H9 (cell line): Measurements from ENCODE around the gene ABCA10. TPM values are rescaled to one million over a fixed set of nuclear protein-coding genes. Genes with fewer than 3 reads are reported as not detected.

Source experiments
- DNase-seq: peaks from one replicate; pipeline ENCODE4 v3.0.0-alpha.2; 2017
- H2AFZ ChIP-seq: one replicate; pipeline ENCODE4 v1.6.1; 2013; ENCODE audit warnings: mild to moderate bottlenecking, low read length, control low read depth, moderate library complexity
- H2AK5ac ChIP-seq: 2 replicates; pipeline ENCODE4 v1.6.1; 2013; ENCODE audit warnings: low read length, control low read depth, mixed read lengths; ENCODE audit not compliant: insufficient read length
- H2BK120ac ChIP-seq: one replicate; pipeline ENCODE4 v1.6.1; 2013; ENCODE audit warnings: low read depth, mild to moderate bottlenecking, low read length, control low read depth, inconsistent platforms; ENCODE audit not compliant: poor library complexity, severe bottlenecking
- H2BK12ac ChIP-seq: 2 replicates; pipeline ENCODE4 v1.6.1; 2013; ENCODE audit warnings: low read length, control low read depth, mixed read lengths, low read depth; ENCODE audit not compliant: insufficient read length
- H2BK15ac ChIP-seq: 2 replicates; pipeline ENCODE4 v1.6.1; 2013; ENCODE audit warnings: low read depth, low read length, control low read depth
- H2BK20ac ChIP-seq: one replicate; pipeline ENCODE4 v1.6.1; 2013; ENCODE audit warnings: low read depth, mild to moderate bottlenecking, low read length, control low read depth, inconsistent platforms; ENCODE audit not compliant: poor library complexity, severe bottlenecking
- H2BK5ac ChIP-seq: 2 replicates; pipeline ENCODE4 v1.6.1; 2013; ENCODE audit warnings: low read length, control low read depth, mixed read lengths; ENCODE audit not compliant: insufficient read length
- H3K14ac ChIP-seq: 2 replicates; pipeline ENCODE4 v1.6.1; 2013; ENCODE audit warnings: low read length, control low read depth; ENCODE audit not compliant: insufficient read depth
- H3K18ac ChIP-seq: 2 replicates; pipeline ENCODE4 v1.6.1; 2013; ENCODE audit warnings: low read depth, mild to moderate bottlenecking, mixed read lengths, low read length, control low read depth; ENCODE audit not compliant: insufficient read length
- H3K23ac ChIP-seq: 2 replicates; pipeline ENCODE4 v1.6.1; 2013; ENCODE audit warnings: low read length, control low read depth, mixed read lengths, low read depth; ENCODE audit not compliant: insufficient read length
- H3K23me2 ChIP-seq: 2 replicates; pipeline ENCODE4 v1.6.1; 2013; ENCODE audit warnings: low read depth, mild to moderate bottlenecking, mixed read lengths, low read length, control low read depth; ENCODE audit not compliant: insufficient read length, poor library complexity, severe bottlenecking
- H3K27ac ChIP-seq: 2 replicates; pipeline ENCODE4 v1.5.1; 2013; ENCODE audit warnings: low read length, control low read depth, mixed read lengths, low read depth; ENCODE audit not compliant: insufficient read length
- H3K27me3 ChIP-seq: 2 replicates; pipeline ENCODE4 v1.6.1; 2013; ENCODE audit warnings: low read length, control low read depth, inconsistent platforms; ENCODE audit not compliant: insufficient read depth
- H3K4ac ChIP-seq: 2 replicates; pipeline ENCODE4 v1.6.1; 2013; ENCODE audit warnings: low read depth, mild to moderate bottlenecking, control low read depth, inconsistent platforms, low read length, moderate library complexity
- H3K4me1 ChIP-seq: 2 replicates; pipeline ENCODE4 v1.6.1; 2013; ENCODE audit warnings: low read length, control low read depth, inconsistent platforms; ENCODE audit not compliant: insufficient read depth
- H3K4me2 ChIP-seq: 2 replicates; pipeline ENCODE4 v1.6.1; 2013; ENCODE audit warnings: low read length, control low read depth, mixed read lengths; ENCODE audit not compliant: insufficient read length, insufficient read depth
- H3K56ac ChIP-seq: 2 replicates; pipeline ENCODE4 v1.6.1; 2013; ENCODE audit warnings: low read depth, mild to moderate bottlenecking, mixed read lengths, low read length, control low read depth; ENCODE audit not compliant: insufficient read length
- H3K79me1 ChIP-seq: 2 replicates; pipeline ENCODE4 v1.6.1; 2013; ENCODE audit warnings: low read depth, mild to moderate bottlenecking, moderate library complexity, low read length, control low read depth, inconsistent platforms; ENCODE audit not compliant: insufficient read depth, poor library complexity, severe bottlenecking
- H3K79me2 ChIP-seq: 2 replicates; pipeline ENCODE4 v1.6.1; 2013; ENCODE audit warnings: low read length, control low read depth, inconsistent platforms; ENCODE audit not compliant: insufficient read depth
- H3K9ac ChIP-seq: 2 replicates; pipeline ENCODE4 v1.6.1; 2013; ENCODE audit warnings: low read length, control low read depth, mixed read lengths; ENCODE audit not compliant: insufficient read length; ENCODE audit errors: extremely low read depth
- H3K9me3 ChIP-seq: one replicate; pipeline ENCODE4 v1.6.1; 2013; ENCODE audit warnings: low read depth, low read length, inconsistent platforms; ENCODE audit not compliant: control insufficient read depth
- H3T11ph ChIP-seq: one replicate; pipeline ENCODE4 v1.6.1; 2013; ENCODE audit warnings: mild to moderate bottlenecking, low read length, control low read depth, inconsistent platforms
- H4K20me1 ChIP-seq: one replicate; pipeline ENCODE4 v1.6.1; 2013; ENCODE audit not compliant: control insufficient read depth, insufficient read length, insufficient read depth
- H4K5ac ChIP-seq: 2 replicates; pipeline ENCODE4 v1.6.1; 2013; ENCODE audit warnings: low read depth, mild to moderate bottlenecking, mixed read lengths, low read length, control low read depth; ENCODE audit not compliant: insufficient read length
- H4K8ac ChIP-seq: replicated peaks from 2 replicates; pipeline ENCODE4 v1.6.1; 2013; ENCODE audit warnings: low read length, control low read depth, mixed read lengths, low read depth; ENCODE audit not compliant: insufficient read length
- H4K91ac ChIP-seq: 2 replicates; pipeline ENCODE4 v1.6.1; 2013; ENCODE audit warnings: low read depth, mild to moderate bottlenecking, moderate library complexity, mixed read lengths, low read length, control low read depth; ENCODE audit not compliant: insufficient read length
- H3K27ac Mint-ChIP-seq, 3 experiments: 2 replicates in 2 of 3; 3 replicates in 1 of 3; pipeline ENCODE4 v1.8.0; 2020 to 2021; ENCODE audit warnings: mixed read lengths in 3 of 3, mild to moderate bottlenecking in 1 of 3, moderate library complexity in 1 of 3
- H3K27me3 Mint-ChIP-seq: 2 replicates; pipeline ENCODE4 v1.8.0; 2021; ENCODE audit warnings: low read depth, mild to moderate bottlenecking, moderate library complexity, mixed read lengths
- H3K36me3 Mint-ChIP-seq, 3 experiments: 2 replicates in 2 of 3; 3 replicates in 1 of 3; pipeline ENCODE4 v1.8.0; 2020 to 2021; ENCODE audit warnings: low read depth in 3 of 3, mixed read lengths in 3 of 3; ENCODE audit not compliant: insufficient read depth in 1 of 3
- H3K4me1 Mint-ChIP-seq, 2 experiments: 2 replicates each; pipeline ENCODE4 v1.8.0; 2020; ENCODE audit warnings: mixed read lengths in 2 of 2
- H3K4me3 Mint-ChIP-seq, 2 experiments: 2 replicates in 1 of 2; 3 replicates in 1 of 2; pipeline ENCODE4 v1.8.0; 2020 to 2021; ENCODE audit warnings: mild to moderate bottlenecking in 2 of 2, mixed read lengths in 2 of 2, moderate library complexity in 1 of 2
- H3K9me3 Mint-ChIP-seq, 2 experiments: 2 replicates in 1 of 2; 3 replicates in 1 of 2; pipeline ENCODE4 v1.8.0; 2020; ENCODE audit warnings: mild to moderate bottlenecking in 2 of 2, mixed read lengths in 2 of 2, moderate library complexity in 1 of 2
- WGBS: extraction: QIAGEN DNeasy Blood & Tissue Kit; methylation state at CpG from one replicate; pipeline ENCODE4 v1.1.7; 2013; ENCODE audit warnings: missing lambda C conversion rate, low lambda C conversion rate, mixed read lengths; ENCODE audit not compliant: insufficient read length; ENCODE audit errors: extremely low coverage; 5-methylcytosine and 5-hydroxymethylcytosine counted together
- total RNA-seq: library from RNA; stranded (reverse); gene quantifications from 2 replicates; pipeline ENCODE4 v1.2.1, GENCODE V29; 2021
- TF ChIP-seq, protein P1 (sequence below): fragments of 200-600 bp; sonication (generic); conservative IDR thresholded peaks from 3 replicates; pipeline ENCODE4 v1.8.0; 2021; ENCODE audit warnings: antibody characterized with exemption, mild to moderate bottlenecking

ABCA10 gene
- total RNA-seq, 1 experiment from 2014 or later: not detected

DNA sequence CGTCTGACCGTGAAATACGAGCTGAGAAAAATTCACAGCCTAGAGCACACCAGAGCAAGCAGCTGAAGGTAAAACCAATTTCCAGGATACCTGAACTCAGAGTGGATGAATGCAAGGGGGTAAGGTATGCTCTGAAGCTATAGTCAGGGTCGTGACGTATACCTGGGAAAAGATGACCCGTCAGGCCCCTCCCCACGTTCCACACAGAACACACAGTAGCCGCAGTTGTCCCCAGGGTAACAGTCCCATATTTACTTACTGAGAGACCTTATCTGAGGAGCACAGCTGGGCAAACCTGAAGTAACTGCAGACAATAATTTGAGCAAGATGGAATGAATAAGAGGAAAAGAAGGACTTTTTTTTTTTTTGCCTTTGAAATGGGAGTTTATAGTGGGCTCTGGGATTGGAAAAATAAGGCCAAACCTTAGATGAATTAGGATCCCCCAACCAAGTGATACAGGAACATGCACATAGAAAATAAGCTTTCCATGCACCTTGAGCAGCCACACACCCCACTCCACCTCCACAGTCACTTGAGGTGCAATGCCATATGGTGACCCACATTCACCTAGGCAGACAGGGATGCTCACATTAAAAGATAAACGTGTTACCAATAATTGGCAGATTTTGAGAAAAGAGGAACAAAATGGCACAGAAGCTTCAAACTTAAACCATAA is 124.9 kb downstream of the ABCA10 start:
- Histone ChIP-seq H2BK20ac (no peak overlapping the region), H2AFZ (no peak overlapping the region), H3K23ac (no peak overlapping the region), H3K56ac (no peak overlapping the region), H3K4ac (no peak overlapping the region), H3K14ac (no peak overlapping the region), H3K79me2 (no peaks in the 10 kb centered on the region), H2BK12ac (no peak overlapping the region), H3K4me2 (no peak overlapping the region), H3K79me1 (no peaks in the 10 kb centered on the region), H3K27me3 (no peaks in the 10 kb centered on the region), H3K18ac (no peak overlapping the region), H4K8ac (no peak overlapping the region), H3K23me2 (no peaks in the 10 kb centered on the region), H3K4me1 (no peaks in the 10 kb centered on the region), H4K20me1 (no peaks in the 10 kb centered on the region), H4K5ac (no peak overlapping the region), H3T11ph (no peak overlapping the region), H3K27ac (no peak overlapping the region), H3K9me3 (no peaks in the 10 kb centered on the region), H2BK5ac (no peak overlapping the region), H2BK15ac (no peak overlapping the region), H3K9ac (no peak overlapping the region), H4K91ac (no peak overlapping the region), H2BK120ac (no peak overlapping the region), H2AK5ac (no peak overlapping the region)
- Mint-ChIP-seq H3K27me3 (no peaks in the 10 kb centered on the region), H3K4me1 (0 out of 4 replicates have a peak, but pooled peaks cover 0 to 3% of the 10 kb centered on the region in 2 experiments), H3K27ac (no peak overlapping the region), H3K9me3 (no peaks in the 10 kb centered on the region), H3K4me3 (no peak overlapping the region), H3K36me3 (no peaks in the 10 kb centered on the region)
- WGBS: no CpG with 5 or more reads among the region's 9 CpGs
- DNase-seq: no peak
- TF ChIP-seq, protein P1, sequence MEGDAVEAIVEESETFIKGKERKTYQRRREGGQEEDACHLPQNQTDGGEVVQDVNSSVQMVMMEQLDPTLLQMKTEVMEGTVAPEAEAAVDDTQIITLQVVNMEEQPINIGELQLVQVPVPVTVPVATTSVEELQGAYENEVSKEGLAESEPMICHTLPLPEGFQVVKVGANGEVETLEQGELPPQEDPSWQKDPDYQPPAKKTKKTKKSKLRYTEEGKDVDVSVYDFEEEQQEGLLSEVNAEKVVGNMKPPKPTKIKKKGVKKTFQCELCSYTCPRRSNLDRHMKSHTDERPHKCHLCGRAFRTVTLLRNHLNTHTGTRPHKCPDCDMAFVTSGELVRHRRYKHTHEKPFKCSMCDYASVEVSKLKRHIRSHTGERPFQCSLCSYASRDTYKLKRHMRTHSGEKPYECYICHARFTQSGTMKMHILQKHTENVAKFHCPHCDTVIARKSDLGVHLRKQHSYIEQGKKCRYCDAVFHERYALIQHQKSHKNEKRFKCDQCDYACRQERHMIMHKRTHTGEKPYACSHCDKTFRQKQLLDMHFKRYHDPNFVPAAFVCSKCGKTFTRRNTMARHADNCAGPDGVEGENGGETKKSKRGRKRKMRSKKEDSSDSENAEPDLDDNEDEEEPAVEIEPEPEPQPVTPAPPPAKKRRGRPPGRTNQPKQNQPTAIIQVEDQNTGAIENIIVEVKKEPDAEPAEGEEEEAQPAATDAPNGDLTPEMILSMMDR: no peak
